Endothelial cell of umbilical vein (primary cell): ENCODE measurements around the gene SZT2. TPM values are rescaled to one million over a fixed set of nuclear protein-coding genes. Genes with fewer than 3 reads are reported as not detected.
"Not testable (repeated sequence)": the region's sequence is repeated elsewhere in the genome, so short reads cannot be mapped to it uniquely, and the experiment has no call there.

Experiments
- BruUV-seq: library from RNA; stranded (reverse); fragments of 400-500 nt; replicated peaks from 2 replicates; lab custom pipeline; 2021; lab: Mats Ljungman, UMichigan
- CTCF ChIA-PET: fragments of 300-600, 350-600 bp; sonication (Branson Sonifier 250); formaldehyde crosslinking; loops from one replicate; lab custom pipeline; 2021; ENCODE audit warnings: antibody characterized with exemption, inconsistent platforms; lab: Charles Lee
- POLR2A ChIA-PET: fragments of 300-600, 350-600 bp; sonication (Branson Sonifier 250); formaldehyde crosslinking; loops from one replicate; lab custom pipeline; 2021; ENCODE audit warnings: antibody characterized with exemption, inconsistent platforms; lab: Charles Lee
- DNase-seq: peaks from one replicate; pipeline ENCODE4 v3.0.0-alpha.2; 2011; ENCODE audit warnings: low read depth, low spot score
- FAIRE-seq: peaks from 2 replicates; lab custom pipeline; 2011; peaks lifted over from hg19 to GRCh38; lab: Jason Lieb, UNC
- H2AFZ ChIP-seq: 2 replicates; pipeline ENCODE4 v1.6.0; 2012; ENCODE audit warnings: low read depth, low read length, control low read depth, inconsistent platforms
- H3K27ac ChIP-seq: 2 replicates; pipeline ENCODE4 v1.5.1; 2011; ENCODE audit warnings: low read depth, mild to moderate bottlenecking, control low read depth, low read length, moderate library complexity; ENCODE audit not compliant: insufficient read depth
- H3K27me3 ChIP-seq, 2 experiments: 2 replicates each; pipeline versions ENCODE4 v1.6.0 to v1.6.1; 2011; ENCODE audit warnings: low read length in 2 of 2, mixed read lengths in 1 of 2; ENCODE audit not compliant: control insufficient read depth in 2 of 2, insufficient read depth in 2 of 2
- H3K36me3 ChIP-seq, 2 experiments: 2 replicates in 1 of 2; 3 replicates in 1 of 2; pipeline ENCODE4 v1.5.1; 2011; ENCODE audit warnings: low read length in 2 of 2, mild to moderate bottlenecking in 1 of 2, moderate library complexity in 1 of 2; ENCODE audit not compliant: control insufficient read depth in 2 of 2, insufficient read depth in 2 of 2; ENCODE audit errors: extremely low read depth in 1 of 2
- H3K4me1 ChIP-seq: 3 replicates; pipeline ENCODE4 v1.5.1; 2011; ENCODE audit warnings: mild to moderate bottlenecking, low read length; ENCODE audit not compliant: control insufficient read depth, insufficient read depth; ENCODE audit errors: extremely low read depth
- H3K4me2 ChIP-seq: 2 replicates; pipeline ENCODE4 v1.6.1; 2011; ENCODE audit warnings: low read length, control low read depth, mixed read lengths; ENCODE audit not compliant: insufficient read depth
- H3K4me3 ChIP-seq, 3 experiments: fragments of 200-600 bp in 1 of 3; sonication (generic), shearing (Covaris generic) in 1 of 3; replicated peaks in 1 of 3; 2 replicates each; pipeline ENCODE4 v1.5.1; 2011 to 2016; ENCODE audit warnings: control low read depth in 3 of 3, low read length in 3 of 3, mild to moderate bottlenecking in 2 of 3, inconsistent platforms in 1 of 3, low read depth in 1 of 3, moderate library complexity in 1 of 3; ENCODE audit not compliant: insufficient read depth in 1 of 3
- H3K79me2 ChIP-seq: 2 replicates; pipeline ENCODE4 v1.6.0; 2012; ENCODE audit warnings: low read length, inconsistent platforms; ENCODE audit not compliant: control insufficient read depth, insufficient read depth
- H3K9ac ChIP-seq: replicated peaks from 2 replicates; pipeline ENCODE3; 2011; ENCODE audit warnings: low read length, control low read depth; ENCODE audit not compliant: insufficient read depth; ENCODE audit errors: extremely low read depth
- H3K9me1 ChIP-seq: replicated peaks from 3 replicates; pipeline ENCODE4 v1.6.0; 2011; ENCODE audit warnings: mild to moderate bottlenecking, low read length; ENCODE audit not compliant: control insufficient read depth, insufficient read depth; ENCODE audit errors: extremely low read depth
- H3K9me3 ChIP-seq: replicated peaks from 2 replicates; pipeline ENCODE4 v1.5.1; 2012; ENCODE audit warnings: low read length, inconsistent platforms; ENCODE audit not compliant: control insufficient read depth, insufficient read depth
- H4K20me1 ChIP-seq: replicated peaks from 2 replicates; pipeline ENCODE3; 2011; ENCODE audit warnings: mild to moderate bottlenecking, low read length; ENCODE audit not compliant: control insufficient read depth, insufficient read depth; ENCODE audit errors: extremely low read depth
- CTCF ChIP-seq, 2 donors: IDR thresholded peaks; 1 replicate in 1 of 2; 2 replicates in 1 of 2; pipeline ENCODE4 v1.5.1; 2011; ENCODE audit warnings: low read length in 2 of 2, mild to moderate bottlenecking in 2 of 2, moderate library complexity in 2 of 2, control low read depth in 1 of 2, inconsistent platforms in 1 of 2, low read depth in 1 of 2; ENCODE audit not compliant: insufficient read depth in 1 of 2; ENCODE audit errors: extremely low read depth in 1 of 2
- EZH2 ChIP-seq: IDR thresholded peaks from 2 replicates; pipeline ENCODE4 v1.6.1; 2012; ENCODE audit warnings: borderline replicate concordance, low read depth, mild to moderate bottlenecking, moderate library complexity, low read length, inconsistent platforms; ENCODE audit not compliant: severe bottlenecking
- FOS ChIP-seq: IDR thresholded peaks from 2 replicates; pipeline ENCODE4 v1.6.1; 2011; ENCODE audit warnings: mild to moderate bottlenecking, low read length, moderate library complexity, borderline replicate concordance; ENCODE audit not compliant: insufficient read depth
- GATA2 ChIP-seq: IDR thresholded peaks from 2 replicates; pipeline ENCODE4 v1.7.0; 2011; ENCODE audit warnings: low read depth, mild to moderate bottlenecking, moderate library complexity, mixed read lengths, low read length; ENCODE audit not compliant: insufficient read length, insufficient read depth
- JUN ChIP-seq: IDR thresholded peaks from 2 replicates; pipeline ENCODE4 v1.6.1; 2011; ENCODE audit warnings: borderline replicate concordance, low read depth; ENCODE audit not compliant: insufficient read length, insufficient read depth
- POLR2AphosphoS5 ChIP-seq: IDR thresholded peaks from 2 replicates; pipeline ENCODE4 v1.6.1; 2012; ENCODE audit warnings: low read depth, mild to moderate bottlenecking, control low read depth, low read length, moderate library complexity; ENCODE audit not compliant: insufficient read depth
- dilution Hi-C: fragments of 300-500 bp; cut with MboI; formaldehyde crosslinking; loops from one replicate; pipeline ENCODE4 v1.15.0; 2019; ENCODE audit warnings: low sequenced_read_pairs; ENCODE audit not compliant: extremely low pct_ligation_motif_present
- intact Hi-C: fragments of 100-400 bp; cut with micrococcal nuclease; formaldehyde crosslinking; loops from one replicate; pipeline ENCODE4 v1.10.0; 2022
- polyA plus RNA-seq, 4 experiments: library from polyadenylated mRNA; depleted of rRNA in 3 of 4; stranded (reverse) in 3 of 4; unstranded in 1 of 4; fragments of >200 nt; gene quantifications; 2 replicates each; pipeline versions ENCODE4 v1.2.1 to v1.2.3, GENCODE V29; 2011 to 2012; ENCODE audit warnings: missing spikeins in 1 of 4
- total RNA-seq: library from RNA; stranded (reverse); gene quantifications from 2 replicates; pipeline ENCODE4 v1.2.3, GENCODE V29; 2021

SZT2 gene
- total and polyA plus RNA-seq, 2 donors (not counting 3 experiments of a cell fraction or from before 2014, with no cell fraction given): 11.4 to 49.9 TPM

- H4K20me1 ChIP-seq: no peaks in the 10 kb centered on the region
- no peak overlapping the region for H3K9ac ChIP-seq
- intact Hi-C loops (no loop called here), dilution Hi-C loops (no loop called here)
- peaks cover 26% of the 10 kb centered on the region for H3K79me2 ChIP-seq
- CTCF ChIA-PET: interaction anchor here (1.2 to 1.6 kb wide), 2 partner anchors 9 to 228 kb away, joined by 3 to 5 read pairs; no protein-coding TSS in a partner anchor
- no peak overlapping the region for H3K4me3 ChIP-seq
- peaks cover 37% of the 10 kb centered on the region for H3K4me1 ChIP-seq
- DNase-seq (no peak), FAIRE-seq (no peak)
- H2AFZ ChIP-seq: no peak overlapping the region
- TF ChIP-seq GATA2 (no peak), CTCF (IDR thresholded peaks at IDR 0.05; ENCODE audit: extremely low read depth in 1 of 2, insufficient read depth in 1 of 2, low read depth in 1 of 2, low read length in 2 of 2) (no peak), FOS (no peak), EZH2 (no peak), POLR2AphosphoS5 (no peak), JUN (no peak)
- H3K9me3 ChIP-seq: no peaks in the 10 kb centered on the region
- no peak overlapping the region for H3K4me2 ChIP-seq
- H3K36me3 ChIP-seq: peaks cover 12 to 15% of the 10 kb centered on the region in 2 experiments
- no peak overlapping the region for H3K27ac ChIP-seq
- no TSS peak for BruUV-seq
- H3K9me1 ChIP-seq: no peaks in the 10 kb centered on the region
- POLR2A ChIA-PET: no interaction called here
- H3K27me3 ChIP-seq: no peaks in the 10 kb centered on the region
Measured at GRCh38 chr1:43455213-43455889, 65.7 kb downstream of the SZT2 start.

DNA sequence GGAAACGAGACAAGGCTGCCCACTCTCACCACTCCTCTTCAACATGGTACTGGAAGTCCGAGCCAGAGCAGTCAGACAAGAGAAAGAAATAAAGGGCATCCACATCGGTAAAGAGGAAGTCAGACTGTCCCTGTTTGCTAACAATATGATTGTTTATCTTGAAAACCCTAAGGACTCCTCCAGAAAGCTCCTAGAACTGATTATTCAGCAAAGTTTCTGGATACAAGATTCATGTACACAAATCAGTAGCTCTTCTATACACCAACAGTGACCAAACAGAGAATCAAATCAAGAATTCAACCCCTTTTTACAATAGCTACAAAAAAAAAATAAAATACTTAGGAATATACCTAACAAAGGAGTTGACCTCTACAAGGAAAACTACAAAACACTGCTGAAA, 68.7 kb downstream of the SZT2 start:
- CTCF ChIA-PET, FAIRE-seq, BruUV-seq: not testable (repeated sequence)

More for the DNA sequence above, 68.7 kb downstream of the SZT2 start:
- H3K79me2 ChIP-seq, POLR2A ChIA-PET, H3K4me2 ChIP-seq, H3K27me3 ChIP-seq, H3K9me1 ChIP-seq, H2AFZ ChIP-seq, intact Hi-C loops, DNase-seq, H3K27ac ChIP-seq, H3K9ac ChIP-seq, dilution Hi-C loops, H4K20me1 ChIP-seq, H3K9me3 ChIP-seq, H3K4me3 ChIP-seq, H3K36me3 ChIP-seq: not testable (repeated sequence)
- peaks cover 11% of the 10 kb centered on the region for H3K4me1 ChIP-seq
